GM04503 (cell line): Measurements from ENCODE around the gene LBH.

Experiments
- DNase-seq: peaks from one replicate; pipeline ENCODE4 v3.0.0-alpha.2; 2012; ENCODE audit warnings: low read depth

LBH gene

GRCh38 chr2:30217644-30218337 is 13.5 kb upstream of the LBH start:
- no peak for DNase-seq

GRCh38 chr2:30218338-30218713 is 13.0 kb upstream of the LBH start:
- no peak for DNase-seq

DNA sequence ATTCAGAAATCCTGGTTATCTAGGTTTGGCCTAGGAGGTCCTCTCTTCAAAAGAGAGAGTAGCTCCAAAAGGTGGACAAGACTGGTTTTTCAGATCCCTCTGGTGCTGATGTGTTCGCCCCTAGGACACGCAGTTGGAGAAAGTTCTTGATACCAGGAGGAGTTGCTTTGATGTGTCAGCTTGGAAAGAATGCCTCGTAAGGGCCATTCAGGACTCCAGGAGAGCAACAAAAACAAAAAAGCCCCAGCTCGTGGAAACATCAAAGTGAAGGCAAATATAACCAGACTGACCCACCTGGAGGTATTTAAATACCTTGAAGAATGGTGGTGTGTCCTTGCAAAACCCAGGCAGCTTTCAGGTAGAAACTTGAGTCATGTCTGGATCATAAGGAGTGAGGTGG is 12.5 kb upstream of the LBH start:
- DNase-seq = no peak

DNA sequence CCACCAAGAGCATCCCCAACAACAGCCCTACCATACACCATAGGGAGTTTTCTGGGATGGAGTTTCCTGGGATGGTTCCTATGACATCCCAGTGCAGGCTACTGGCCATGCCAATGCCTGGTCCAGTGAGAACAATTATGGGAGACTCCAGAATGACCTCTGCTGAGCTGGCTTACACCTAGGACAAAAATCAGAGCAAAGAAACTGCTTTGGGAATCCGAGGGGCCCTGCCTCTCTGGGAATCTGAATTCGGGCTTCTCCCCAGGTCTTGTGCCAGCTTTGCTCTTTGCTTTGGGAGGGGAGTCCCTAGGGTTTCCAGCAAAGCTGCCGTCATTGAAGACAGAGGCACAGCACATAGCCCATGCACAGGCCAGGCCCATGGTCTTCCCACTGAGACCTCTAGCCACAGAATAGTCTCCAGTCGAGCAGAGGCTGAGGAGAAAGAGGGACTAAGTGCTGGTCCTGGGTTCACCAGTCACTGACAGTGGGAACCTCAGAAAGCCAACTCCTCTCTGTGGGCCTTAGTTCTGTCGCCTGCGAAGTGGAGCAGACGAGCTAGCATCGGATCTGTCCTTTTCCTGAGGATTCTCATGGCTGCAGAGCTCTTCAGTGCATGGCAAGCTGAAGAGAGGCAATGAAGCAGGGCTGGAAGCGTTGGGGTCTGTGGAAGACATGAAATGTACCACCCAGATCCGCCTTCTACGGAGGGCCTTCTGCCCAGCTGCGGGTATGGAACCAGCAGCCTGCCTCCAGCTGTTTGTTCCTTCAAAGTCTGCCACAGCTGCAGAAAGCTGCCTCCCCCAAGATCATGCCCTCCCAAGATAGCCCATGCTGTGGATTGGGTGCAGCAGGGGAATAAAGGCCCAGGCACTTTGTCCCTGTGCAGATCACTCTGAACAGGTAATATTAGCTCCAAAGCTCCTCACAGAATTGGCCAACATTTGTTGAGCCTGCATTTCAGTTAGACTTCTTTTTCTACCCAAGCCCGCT is 11.2 kb upstream of the LBH start:
- DNase-seq = no peak

GRCh38 chr2:30221531-30221930 is 9.8 kb upstream of the LBH start:
- DNase-seq = no peak

GRCh38 chr2:30222031-30222430 is 9.3 kb upstream of the LBH start:
- DNase-seq = no peak

GRCh38 chr2:30222636-30223360 is 8.5 kb upstream of the LBH start:
- no peak for DNase-seq

DNA sequence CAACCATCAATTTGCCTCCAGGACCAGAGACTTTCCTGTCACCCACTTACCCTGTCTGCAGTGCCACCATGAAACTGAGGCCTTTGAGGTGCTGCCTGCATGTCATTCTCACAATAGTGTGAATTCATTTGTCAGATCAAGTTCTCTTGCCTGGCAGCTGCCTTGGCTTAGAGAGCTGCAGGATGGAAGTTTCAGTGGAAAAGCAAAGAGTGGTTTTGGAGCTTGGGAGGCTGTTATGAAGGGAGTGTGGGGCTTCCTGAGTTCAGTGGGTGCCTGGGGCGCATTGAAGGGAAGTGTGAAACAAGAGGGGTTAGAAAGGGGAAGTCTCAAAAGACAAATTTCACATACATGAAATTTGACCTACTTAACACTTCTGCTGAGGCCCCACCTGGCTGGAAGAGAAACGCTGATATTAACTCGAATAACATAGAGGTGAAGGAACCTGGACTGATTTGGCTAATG is 7.9 kb upstream of the LBH start:
- DNase-seq = no peak

DNA sequence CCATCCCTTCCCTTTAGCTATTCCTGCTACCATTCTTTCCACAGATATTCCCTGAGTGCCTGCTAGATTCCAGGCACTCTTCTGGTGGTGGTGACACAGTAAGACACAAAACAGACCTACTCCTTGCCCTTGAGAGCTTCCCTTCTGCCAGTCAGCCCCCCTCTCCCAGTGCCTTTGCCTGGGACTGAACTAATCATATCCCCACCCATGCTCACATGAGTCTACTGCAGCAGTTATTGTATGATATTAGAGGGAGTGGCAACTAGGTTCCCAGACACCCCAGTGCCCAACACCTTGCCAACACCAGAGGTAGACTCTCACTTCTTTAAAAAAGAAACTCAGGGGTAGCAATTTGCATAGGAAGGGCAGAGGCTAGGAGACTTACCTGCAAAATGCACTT is 7.2 kb upstream of the LBH start:
- no peak for DNase-seq

GRCh38 chr2:30225131-30225762 is 6.1 kb upstream of the LBH start:
- DNase-seq = no peak

DNA sequence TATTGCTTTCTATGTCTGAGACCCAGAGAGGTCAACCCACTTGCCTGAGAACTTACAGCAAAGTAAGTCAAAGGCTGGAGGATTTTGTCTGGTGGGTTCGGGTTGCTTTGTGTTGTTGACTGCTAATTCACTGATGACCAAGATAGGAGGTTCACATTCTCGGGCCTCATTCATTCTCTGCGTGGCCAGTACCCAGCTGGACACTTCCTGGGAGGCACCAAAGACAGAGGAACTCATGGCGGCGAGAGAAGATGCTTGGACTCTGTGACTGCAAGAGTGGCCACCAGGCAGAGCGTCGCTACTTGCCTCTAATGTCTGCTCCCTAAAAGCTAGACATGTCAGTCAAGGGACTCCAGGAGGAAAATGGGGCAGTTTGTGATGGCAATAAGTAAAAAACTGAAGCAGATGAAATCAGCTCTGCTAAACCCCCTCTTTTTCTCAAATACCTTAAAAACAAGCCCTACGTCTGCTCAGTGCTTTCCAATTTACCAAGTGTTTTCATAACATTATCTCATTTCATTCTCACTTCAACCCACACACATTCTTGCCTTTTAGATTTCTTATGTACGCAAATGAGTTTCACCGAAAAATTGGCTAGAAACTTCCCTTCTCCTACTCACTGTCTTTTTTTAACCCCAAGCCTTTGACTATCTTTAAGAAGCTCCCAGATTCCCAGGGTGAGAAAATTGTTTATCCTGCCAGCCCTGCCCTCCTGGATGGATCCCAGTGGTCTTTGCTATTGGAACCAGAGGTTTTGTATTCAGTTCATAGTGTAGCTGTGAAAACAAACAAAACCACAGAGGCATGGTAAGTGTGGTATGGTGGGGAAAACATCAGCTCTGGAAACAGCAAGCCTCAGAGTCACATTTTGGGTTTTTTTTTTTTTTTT is 4.9 kb upstream of the LBH start:
- DNase-seq = no peak

DNA sequence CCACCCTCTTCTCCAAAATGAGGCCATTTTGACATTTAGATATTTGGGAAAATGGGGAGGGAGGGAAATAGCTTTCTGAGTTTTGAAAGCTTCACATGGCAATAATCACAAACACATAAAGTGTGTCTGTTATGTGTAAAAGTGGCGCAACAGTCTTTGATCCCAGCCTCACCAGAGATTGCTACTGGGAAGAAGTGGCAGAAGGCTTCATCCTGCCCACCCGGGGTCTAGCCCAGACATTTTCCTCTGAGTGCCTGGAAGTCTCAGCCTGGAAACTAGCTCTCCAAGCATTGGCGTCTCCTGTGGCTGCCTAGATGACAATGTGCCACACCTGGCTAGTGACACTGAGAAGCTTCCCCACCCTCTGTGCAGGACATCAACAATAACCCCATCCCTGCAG is 1.7 kb upstream of the LBH start:
- no peak for DNase-seq

DNA sequence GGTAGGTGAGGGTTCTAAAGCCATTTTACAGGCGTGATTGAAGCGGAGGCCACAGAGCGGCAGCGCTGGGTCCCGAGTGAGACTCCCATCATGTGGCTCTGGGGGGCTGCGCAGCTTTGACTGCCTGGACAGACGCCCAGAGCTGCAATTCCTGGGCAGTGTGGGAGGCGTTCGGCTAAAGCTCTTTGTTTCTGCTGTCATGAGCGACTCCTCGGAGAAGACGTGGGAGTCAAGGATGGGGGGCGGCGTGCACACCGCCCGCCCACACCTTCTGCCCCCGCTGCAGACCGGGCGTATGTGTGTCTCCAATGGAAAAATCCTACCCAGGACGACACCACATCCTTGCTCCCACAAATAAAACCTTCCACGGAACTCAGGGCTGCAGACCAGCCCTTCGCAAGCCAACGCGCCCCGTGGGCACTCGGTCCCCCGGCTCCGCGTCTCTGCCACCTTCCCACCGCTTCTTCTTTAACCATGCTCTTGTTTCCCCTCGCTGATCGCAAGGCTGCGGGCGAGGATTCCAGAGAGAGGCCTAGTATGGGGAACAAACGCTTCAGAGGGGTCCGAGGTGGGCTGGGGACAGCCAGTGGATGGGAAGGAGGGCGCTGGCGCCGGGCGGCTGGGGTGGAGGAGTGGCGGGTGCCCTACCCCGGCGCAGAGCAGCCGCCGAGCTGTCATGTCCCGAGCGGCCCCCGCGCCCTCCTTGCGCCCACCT is 680 bp upstream of the LBH start:
- DNase-seq = no peak

DNA sequence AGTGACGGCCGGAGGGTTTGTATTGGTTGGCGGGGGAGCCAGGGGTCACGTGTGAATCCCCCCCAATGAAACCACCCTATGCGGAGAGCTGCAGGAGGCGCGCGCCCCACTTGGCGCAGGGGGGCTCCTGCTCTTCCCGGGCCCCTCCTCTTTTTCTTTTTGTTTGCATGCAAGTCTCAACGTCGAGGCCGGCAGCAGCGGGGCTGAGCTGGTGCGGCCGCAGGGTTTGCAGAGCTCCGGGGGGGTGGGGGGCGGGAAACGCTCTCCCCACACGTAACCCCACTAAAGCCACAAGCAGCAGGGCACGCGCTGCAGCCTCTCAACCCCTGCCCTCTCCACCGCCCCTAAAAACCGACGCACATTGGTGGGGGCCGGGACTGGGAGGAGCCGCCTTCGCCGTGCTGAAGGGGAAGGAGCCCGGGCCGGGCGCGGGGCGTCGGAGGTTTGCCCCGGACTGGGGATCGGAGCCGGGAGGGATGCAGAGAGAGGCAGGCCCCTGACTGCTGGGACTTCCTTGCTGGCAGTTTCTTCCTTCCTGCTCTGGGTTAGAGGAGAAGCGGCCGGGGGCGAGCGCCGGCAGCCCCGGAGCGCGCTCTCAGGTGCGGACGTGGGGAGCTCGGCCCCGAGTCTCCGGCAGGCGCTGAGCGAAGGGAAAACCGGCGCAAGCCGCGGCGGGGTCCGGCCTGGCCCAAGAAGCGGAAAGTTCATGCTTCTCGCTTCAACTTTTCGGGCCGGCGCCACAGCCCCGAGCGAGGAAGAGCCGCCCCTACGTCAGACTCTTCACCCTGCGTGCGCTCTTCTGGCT is 864 bp downstream of the LBH start:
- DNase-seq = no peak

DNA sequence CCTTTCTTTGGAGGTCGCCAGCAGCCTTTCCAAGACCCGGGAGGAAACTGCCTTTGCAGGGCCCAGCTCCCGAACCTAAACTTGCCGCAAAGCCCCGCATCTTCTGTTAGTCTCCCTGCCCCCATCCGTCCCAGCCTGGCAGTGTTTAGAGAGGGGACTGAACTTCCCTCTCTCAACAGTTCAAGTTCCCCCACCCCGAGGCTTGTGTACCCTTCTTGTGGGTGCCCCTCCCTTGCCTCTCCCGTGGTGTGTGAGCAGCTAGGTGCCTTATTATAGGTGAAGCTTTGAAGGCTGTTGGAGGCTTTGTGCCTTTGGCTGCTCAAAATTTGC is 1.4 kb downstream of the LBH start:
- DNase-seq = no peak

- no peak for DNase-seq
These were observed 2.1 kb downstream of the LBH start for GRCh38 chr2:30233271-30234009.

DNA sequence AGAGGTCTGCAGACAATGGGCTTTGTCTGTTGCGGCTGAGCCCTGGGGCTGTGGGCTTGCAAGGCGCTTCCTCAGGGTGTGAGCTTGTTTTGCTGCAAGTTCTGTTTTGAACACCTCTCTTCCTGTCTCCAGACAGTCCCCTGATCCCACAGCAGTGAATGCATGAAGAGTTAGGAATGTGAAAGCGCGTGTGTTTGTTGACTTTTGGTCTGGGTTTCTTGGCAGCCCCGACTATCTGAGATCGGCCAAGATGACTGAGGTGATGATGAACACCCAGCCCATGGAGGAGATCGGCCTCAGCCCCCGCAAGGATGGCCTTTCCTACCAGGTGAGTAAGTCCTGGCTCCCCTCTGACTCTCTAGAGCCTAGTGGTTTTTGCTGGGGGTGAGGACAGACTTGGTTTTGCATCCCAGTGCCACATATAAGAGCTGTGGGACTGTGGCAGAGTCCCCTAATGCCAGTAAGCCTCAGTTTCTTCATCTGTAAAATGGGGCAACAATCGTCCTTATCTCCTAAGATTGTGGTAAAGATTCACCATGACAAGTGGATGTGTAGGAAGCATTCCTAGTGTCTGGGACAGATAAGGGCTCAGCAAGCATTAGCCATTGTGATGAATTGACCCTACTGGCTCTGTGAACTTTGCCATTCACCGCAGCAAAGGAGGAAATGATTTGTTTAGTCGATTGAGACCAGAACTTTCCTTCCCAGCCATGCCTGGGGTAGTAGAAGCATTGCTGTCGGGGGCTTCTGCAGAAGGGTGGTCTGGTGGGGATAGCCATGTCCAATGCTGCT is 3.0 kb downstream of the LBH start:
- DNase-seq = peak; percentile 74

GRCh38 chr2:30235008-30235655 is 3.8 kb downstream of the LBH start:
- no peak for DNase-seq
